ENCODE measurements around the gene ASH1L. TPM values are rescaled to one million over a fixed set of nuclear protein-coding genes. Genes with fewer than 3 reads are reported as not detected.

The ASH1L gene
- total RNA-seq, 1 experiment from 2014 or later, result 36.0 TPM

- no peaks in the 10 kb centered on the region for H4K20me1 ChIP-seq (ENCODE audit: insufficient read depth)
- POLR2A ChIA-PET (ENCODE audit: unreplicated experiment), result no interaction called here
- intact Hi-C loops (cut with micrococcal nuclease; ENCODE audit: unreplicated experiment), result no loop called here
- H3K36me3 ChIP-seq (ENCODE audit: low read depth), result peaks cover 50% of the 10 kb centered on the region
- peaks cover 5% of the 10 kb centered on the region for H3F3A ChIP-seq (ENCODE audit: insufficient read depth, low read depth)
- CTCF ChIA-PET, result no interaction called here
- no peak overlapping the region for H3K4me2 ChIP-seq
- no peak overlapping the region for H2AFZ ChIP-seq
- H3K27me3 ChIP-seq (ENCODE audit: insufficient read depth, low read depth), result no peaks in the 10 kb centered on the region
- no peaks in the 10 kb centered on the region for H3K79me2 ChIP-seq (ENCODE audit: low read depth)
- H3K9me3 ChIP-seq (ENCODE audit: insufficient read depth, low read depth), result no peaks in the 10 kb centered on the region
- H3K4me1 ChIP-seq (replicated peaks; ENCODE audit: insufficient read depth), result no peaks in the 10 kb centered on the region
- no peak for TF ChIP-seq EZH2 (IDR thresholded peaks at IDR 0.05; ENCODE audit: low read depth)
- TF ChIP-seq, protein P1, sequence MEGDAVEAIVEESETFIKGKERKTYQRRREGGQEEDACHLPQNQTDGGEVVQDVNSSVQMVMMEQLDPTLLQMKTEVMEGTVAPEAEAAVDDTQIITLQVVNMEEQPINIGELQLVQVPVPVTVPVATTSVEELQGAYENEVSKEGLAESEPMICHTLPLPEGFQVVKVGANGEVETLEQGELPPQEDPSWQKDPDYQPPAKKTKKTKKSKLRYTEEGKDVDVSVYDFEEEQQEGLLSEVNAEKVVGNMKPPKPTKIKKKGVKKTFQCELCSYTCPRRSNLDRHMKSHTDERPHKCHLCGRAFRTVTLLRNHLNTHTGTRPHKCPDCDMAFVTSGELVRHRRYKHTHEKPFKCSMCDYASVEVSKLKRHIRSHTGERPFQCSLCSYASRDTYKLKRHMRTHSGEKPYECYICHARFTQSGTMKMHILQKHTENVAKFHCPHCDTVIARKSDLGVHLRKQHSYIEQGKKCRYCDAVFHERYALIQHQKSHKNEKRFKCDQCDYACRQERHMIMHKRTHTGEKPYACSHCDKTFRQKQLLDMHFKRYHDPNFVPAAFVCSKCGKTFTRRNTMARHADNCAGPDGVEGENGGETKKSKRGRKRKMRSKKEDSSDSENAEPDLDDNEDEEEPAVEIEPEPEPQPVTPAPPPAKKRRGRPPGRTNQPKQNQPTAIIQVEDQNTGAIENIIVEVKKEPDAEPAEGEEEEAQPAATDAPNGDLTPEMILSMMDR (conservative IDR thresholded peaks at IDR 0.05), result no peak
- H3K9me2 ChIP-seq (ENCODE audit: insufficient read depth), result no peaks in the 10 kb centered on the region
- no TSS peak for BruUV-seq (replicated peaks)
- H3K27ac ChIP-seq, result no peak overlapping the region
- no peak for DNase-seq
- no peak overlapping the region for H3K4me3 ChIP-seq
Observed at GRCh38 chr1:155352631-155353030, 210.0 kb downstream of the ASH1L start.

DNA sequence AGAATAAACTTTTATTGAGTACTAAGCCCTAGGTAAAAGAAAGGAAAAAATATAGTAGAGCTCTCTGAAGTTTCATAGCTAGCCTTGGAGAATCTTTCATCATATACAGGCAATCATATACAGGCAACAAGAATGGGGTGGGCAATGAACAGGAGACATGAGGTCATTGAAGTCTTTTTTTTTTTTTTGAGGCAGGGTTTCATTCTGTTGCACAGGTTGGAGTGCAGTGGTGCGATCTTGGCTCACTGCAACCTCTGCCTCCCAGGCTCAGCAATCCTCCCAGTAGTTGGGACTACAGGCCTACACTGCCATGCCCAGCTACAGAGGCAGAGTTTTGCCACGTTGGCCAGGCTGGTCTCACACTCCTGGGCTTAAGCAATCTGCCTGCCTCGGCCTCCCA, 219.8 kb downstream of the ASH1L start:
- Histone ChIP-seq H3K4me2 (no peak overlapping the region), H3K27me3 (ENCODE audit: insufficient read depth, low read depth) (no peaks in the 10 kb centered on the region), H3K79me2 (ENCODE audit: low read depth) (no peaks in the 10 kb centered on the region), H3K9me3 (ENCODE audit: insufficient read depth, low read depth) (no peaks in the 10 kb centered on the region), H3K36me3 (ENCODE audit: low read depth) (peaks cover 14% of the 10 kb centered on the region), H3K4me3 (no peak overlapping the region), H3K9me2 (ENCODE audit: insufficient read depth) (peaks cover 4% of the 10 kb centered on the region; the same call in 1 of the 2 replicates), H2AFZ (no peak overlapping the region), H3F3A (ENCODE audit: insufficient read depth, low read depth) (peaks cover 5% of the 10 kb centered on the region; the same call in 1 of the 2 replicates), H3K4me1 (replicated peaks; ENCODE audit: insufficient read depth) (no peaks in the 10 kb centered on the region), H4K20me1 (ENCODE audit: insufficient read depth) (no peaks in the 10 kb centered on the region), H3K27ac (no peak overlapping the region)
- ChIA-PET POLR2A (ENCODE audit: unreplicated experiment) (interaction anchor here (0.6 to 0.7 kb wide), 2 partner anchors 37 to 162 kb away, joined by 3 to 5 read pairs; no protein-coding TSS in a partner anchor), CTCF (interaction anchor here (0.6 kb wide), 1 partner anchor 52 kb away, joined by 4 read pairs; no protein-coding TSS in a partner anchor)
- no peak for TF ChIP-seq EZH2 (IDR thresholded peaks at IDR 0.05; ENCODE audit: low read depth)
- intact Hi-C loops (cut with micrococcal nuclease; ENCODE audit: unreplicated experiment), result no loop called here
- BruUV-seq (replicated peaks), result no TSS peak
- DNase-seq, result no peak

DNA sequence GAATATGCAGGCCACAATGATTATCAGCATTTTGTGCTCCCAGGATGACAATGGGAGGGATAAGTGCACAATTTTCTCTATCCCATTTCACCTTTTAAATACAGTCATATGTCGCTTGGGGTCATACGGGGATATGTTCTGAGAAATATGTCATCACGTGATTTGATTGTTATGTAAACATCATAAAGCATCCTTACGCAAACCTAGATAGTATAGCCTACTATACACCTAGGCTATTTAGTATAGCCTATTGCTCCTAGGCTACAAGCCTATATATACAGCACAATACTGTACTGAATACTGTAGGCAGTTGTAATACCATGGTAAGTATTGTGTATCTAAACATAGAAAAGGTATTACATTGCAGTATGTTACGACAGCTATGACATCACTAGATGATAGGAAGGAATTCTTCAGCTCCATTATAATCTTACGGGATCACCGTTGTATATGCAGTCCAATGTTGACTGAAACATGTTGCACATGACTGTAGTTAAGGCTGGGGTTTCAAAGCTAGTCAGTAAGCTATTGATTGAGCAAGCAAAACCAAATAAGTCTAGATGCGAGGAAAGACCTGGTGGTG, 223.0 kb downstream of the ASH1L start:
- TF ChIP-seq, protein P1 (conservative IDR thresholded peaks at IDR 0.05), result no peak
- no peak for TF ChIP-seq EZH2 (IDR thresholded peaks at IDR 0.05; ENCODE audit: low read depth)
- no peaks in the 10 kb centered on the region for H3K79me2 ChIP-seq (ENCODE audit: low read depth)
- ChIA-PET CTCF (no interaction called here), POLR2A (ENCODE audit: unreplicated experiment) (no interaction called here)
- H4K20me1 ChIP-seq (ENCODE audit: insufficient read depth), result no peaks in the 10 kb centered on the region; the same call in 1 of the 2 replicates
- DNase-seq, result no peak
- H2AFZ ChIP-seq, result no peak overlapping the region
- no peaks in the 10 kb centered on the region for H3K9me3 ChIP-seq (ENCODE audit: insufficient read depth, low read depth)
- no peaks in the 10 kb centered on the region for H3K4me1 ChIP-seq (replicated peaks; ENCODE audit: insufficient read depth)
- H3K4me2 ChIP-seq, result no peak overlapping the region
- no peak overlapping the region for H3K4me3 ChIP-seq
- intact Hi-C loops (cut with micrococcal nuclease; ENCODE audit: unreplicated experiment), result no loop called here
- peaks cover 7% of the 10 kb centered on the region; the same call in 1 of the 2 replicates for H3F3A ChIP-seq (ENCODE audit: insufficient read depth, low read depth)
- H3K9me2 ChIP-seq (ENCODE audit: insufficient read depth), result peaks cover 4% of the 10 kb centered on the region; the same call in 1 of the 2 replicates
- no TSS peak for BruUV-seq (replicated peaks)
- no peaks in the 10 kb centered on the region for H3K27me3 ChIP-seq (ENCODE audit: insufficient read depth, low read depth)
- peaks cover 13% of the 10 kb centered on the region for H3K36me3 ChIP-seq (ENCODE audit: low read depth)
- no peak overlapping the region for H3K27ac ChIP-seq

Measured in PC-9 (cell line).